Testis (tissue), 3 donors: ENCODE measurements around the gene SPAG17. TPM values are rescaled to one million over a fixed set of nuclear protein-coding genes. Genes with fewer than 3 reads are reported as not detected.

Experiments used
- DNase-seq: peaks from one replicate; pipeline ENCODE4 v3.0.0-alpha.2; 2019
- H3K27ac ChIP-seq, 2 donors: fragments of 200-600 bp; sonication (generic); one replicate each; pipeline ENCODE4 v1.5.1; 2019
- H3K27me3 ChIP-seq: fragments of 200-600 bp; sonication (generic); one replicate; pipeline ENCODE4 v1.5.1; 2019
- H3K36me3 ChIP-seq: fragments of 200-600 bp; sonication (generic); one replicate; pipeline ENCODE4 v1.5.1; 2017; ENCODE audit warnings: low read depth; ENCODE audit errors: missing control alignments
- H3K4me1 ChIP-seq: fragments of 200-600 bp; sonication (generic); one replicate; pipeline ENCODE4 v1.5.1; 2019
- H3K4me3 ChIP-seq, 2 donors: fragments of 200-600 bp; sonication (generic); one replicate each; pipeline ENCODE4 v1.5.1; 2017 to 2019
- H3K9me3 ChIP-seq: fragments of 200-600 bp; sonication (generic); one replicate; pipeline ENCODE4 v1.5.1; 2017
- CTCF ChIP-seq, 3 experiments: fragments of 450-650 bp in 2 of 3; fragments of 200-600 bp in 1 of 3; sonication (generic) in 1 of 3; IDR thresholded peaks; one replicate each; pipeline ENCODE4 v1.5.1; 2016 to 2019; ENCODE audit warnings: antibody characterized with exemption in 3 of 3, mild to moderate bottlenecking in 2 of 3, moderate library complexity in 1 of 3
- POLR2A ChIP-seq: fragments of 450-650 bp; IDR thresholded peaks from one replicate; pipeline ENCODE4 v1.6.1; 2017; ENCODE audit warnings: antibody characterized with exemption, mild to moderate bottlenecking, moderate library complexity
- WGBS, 2 donors: methylation state at CpG; one replicate each; pipeline ENCODE4 v1.1.5; 2018; 5-methylcytosine and 5-hydroxymethylcytosine counted together
- intact Hi-C: fragments of 100-400 bp; cut with DNase I; formaldehyde crosslinking; loops from one replicate; pipeline ENCODE4 v1.15.1; 2023; ENCODE audit warnings: low total_unique reads
- polyA plus RNA-seq: library from polyadenylated mRNA; stranded (reverse); fragments of 350-450 nt; fragmentation: Illumina TruSeq; extraction: RNeasy Lipid Tissue Mini Kit (QIAGEN cat#74804); gene quantifications from one replicate; pipeline ENCODE4 v1.2.3, GENCODE V29; 2014; ENCODE audit warnings: low read depth, low replicate concordance; ENCODE audit not compliant: insufficient read depth
- total RNA-seq, 2 donors: library from RNA; depleted of rRNA; stranded (reverse); fragments of >200 nt; gene quantifications; one replicate each; pipeline ENCODE4 v1.2.3, GENCODE V29; 2016

SPAG17 gene
- total and polyA plus RNA-seq, 3 donors from 2014 or later, result 34.6 to 95.7 (median 38.7) TPM

- H3K27ac ChIP-seq, result no peak overlapping the region
- H3K4me1 ChIP-seq, result no peaks in the 10 kb centered on the region
- no peaks in the 10 kb centered on the region for H3K36me3 ChIP-seq
- no peaks in the 10 kb centered on the region for H3K27me3 ChIP-seq
- no peak for DNase-seq
- no peaks in the 10 kb centered on the region for H3K9me3 ChIP-seq
- TF ChIP-seq POLR2A (no peak), CTCF (IDR thresholded peaks at IDR 0.05) (no peak)
- intact Hi-C loops, result no loop called here
- H3K4me3 ChIP-seq, result no peak overlapping the region
- WGBS, 2 donors, result 78 to 86% methylated on average over 6 of the region's 6 CpGs
Measured at GRCh38 chr1:118209648-118210047, 24.6 kb upstream of the SPAG17 start.

- TF ChIP-seq CTCF (IDR thresholded peaks at IDR 0.05), result no peak
- no peaks in the 10 kb centered on the region for H3K36me3 ChIP-seq
- no peaks in the 10 kb centered on the region for H3K27me3 ChIP-seq
- DNase-seq, result no peak
- no peak overlapping the region for H3K4me3 ChIP-seq
- no peaks in the 10 kb centered on the region for H3K9me3 ChIP-seq
- H3K4me1 ChIP-seq, result no peaks in the 10 kb centered on the region
- H3K27ac ChIP-seq, result no peak overlapping the region
- intact Hi-C loops, result no loop called here
Measured at GRCh38 chr1:118206966-118207365, 21.9 kb upstream of the SPAG17 start.

GRCh38 chr1:118204648-118205047 lies 19.6 kb upstream of the SPAG17 start:
- no peak for TF ChIP-seq POLR2A
- no peak for TF ChIP-seq CTCF (IDR thresholded peaks at IDR 0.05)
- no peaks in the 10 kb centered on the region for H3K4me1 ChIP-seq
- H3K27ac ChIP-seq, result no peak overlapping the region
- no peaks in the 10 kb centered on the region for H3K27me3 ChIP-seq
- no peak for DNase-seq
- H3K9me3 ChIP-seq, result no peaks in the 10 kb centered on the region
- intact Hi-C loops, result no loop called here
- no peak overlapping the region for H3K4me3 ChIP-seq
- no peaks in the 10 kb centered on the region for H3K36me3 ChIP-seq

- Histone ChIP-seq H3K9me3 (no peaks in the 10 kb centered on the region), H3K36me3 (no peaks in the 10 kb centered on the region), H3K4me1 (no peaks in the 10 kb centered on the region), H3K27ac (no peak overlapping the region), H3K27me3 (no peaks in the 10 kb centered on the region), H3K4me3 (no peak overlapping the region)
- no peak for DNase-seq
- WGBS, 2 donors, result 75 to 82% methylated on average over 3 of the region's 3 CpGs
- intact Hi-C loops, result no loop called here
- no peak for TF ChIP-seq POLR2A
- TF ChIP-seq CTCF (IDR thresholded peaks at IDR 0.05), result no peak
Measured at GRCh38 chr1:118204105-118204504, 19.1 kb upstream of the SPAG17 start.

- Histone ChIP-seq H3K9me3 (no peaks in the 10 kb centered on the region), H3K36me3 (no peaks in the 10 kb centered on the region), H3K4me3 (no peak overlapping the region), H3K27ac (no peak overlapping the region), H3K4me1 (no peaks in the 10 kb centered on the region), H3K27me3 (no peaks in the 10 kb centered on the region)
- intact Hi-C loops, result no loop called here
- WGBS, 2 donors, result 73 to 81% methylated on average over 2 of the region's 2 CpGs
- no peak for TF ChIP-seq CTCF (IDR thresholded peaks at IDR 0.05)
- no peak for TF ChIP-seq POLR2A
- no peak for DNase-seq
Measured at GRCh38 chr1:118202076-118202608, 17.1 kb upstream of the SPAG17 start.
